Mammary epithelial cell (primary cell): ENCODE measurements around the gene TLN1.

Experiments
- CTCF ChIP-seq, 2 donors: IDR thresholded peaks in 1 of 2; conservative IDR thresholded peaks in 1 of 2; 2 replicates each; pipeline ENCODE4 v1.5.1; 2011 to 2012; ENCODE audit warnings: inconsistent platforms in 2 of 2, low read length in 2 of 2, mild to moderate bottlenecking in 2 of 2, control low read depth in 1 of 2, low read depth in 1 of 2; ENCODE audit not compliant: insufficient read depth in 1 of 2; ENCODE audit errors: extremely low read depth in 1 of 2
- EZH2 ChIP-seq: IDR thresholded peaks from 2 replicates; pipeline ENCODE4 v1.6.1; 2012; ENCODE audit warnings: low read length, inconsistent platforms, borderline replicate concordance

DNA sequence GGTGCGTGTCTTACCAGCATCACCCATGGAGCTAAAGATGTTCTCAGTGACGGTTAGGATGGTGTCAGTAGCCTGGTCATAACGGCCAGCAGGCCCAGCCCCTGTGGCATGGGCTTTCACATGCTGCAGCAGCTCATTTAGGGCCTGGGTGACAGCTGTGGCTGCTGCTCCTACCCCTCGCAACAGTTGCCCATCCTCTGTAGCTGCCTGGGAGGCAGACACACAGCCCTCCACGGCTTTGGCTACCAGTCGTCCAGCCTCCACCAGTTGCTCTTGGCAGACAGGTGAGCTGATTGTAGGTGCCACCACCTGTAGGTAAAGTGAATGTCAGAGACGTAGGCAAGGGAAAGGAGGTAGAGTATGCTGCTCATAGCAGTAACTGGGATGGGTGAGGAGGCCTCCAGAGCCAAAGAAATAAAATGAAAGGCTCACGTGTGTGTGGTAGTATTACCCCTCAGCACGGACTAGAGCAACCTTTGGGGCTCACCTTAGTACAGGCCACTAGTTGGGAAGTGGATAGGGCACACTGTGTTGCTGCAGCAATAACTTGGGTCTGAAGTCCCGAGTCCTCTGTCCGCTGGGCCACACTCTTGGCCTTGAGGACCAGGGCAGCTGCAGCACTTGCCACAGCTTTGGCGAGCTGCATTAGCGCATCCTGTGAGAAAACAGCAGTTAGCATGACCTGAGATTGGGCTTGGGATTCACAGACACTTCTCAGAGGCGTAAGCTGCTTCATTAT lies 14.7 kb downstream of the TLN1 start:
- no peak for TF ChIP-seq EZH2
- no peak for TF ChIP-seq CTCF (conservative IDR thresholded peaks at IDR 0.05 in 1 of 2, IDR thresholded peaks at IDR 0.05 in 1 of 2; ENCODE audit: extremely low read depth in 1 of 2, insufficient read depth in 1 of 2, low read depth in 1 of 2, low read length in 2 of 2)
